GM19328 (cell line): ENCODE data around the gene SEL1L3.

Experiments used
- ATAC-seq: cut with Tn5 transposase; IDR thresholded peaks from one replicate; pipeline ENCODE4 v1.9.1; 2021; ENCODE audit warnings: mild to moderate bottlenecking, moderate library complexity; ENCODE audit not compliant: unreplicated experiment

Gene SEL1L3

DNA sequence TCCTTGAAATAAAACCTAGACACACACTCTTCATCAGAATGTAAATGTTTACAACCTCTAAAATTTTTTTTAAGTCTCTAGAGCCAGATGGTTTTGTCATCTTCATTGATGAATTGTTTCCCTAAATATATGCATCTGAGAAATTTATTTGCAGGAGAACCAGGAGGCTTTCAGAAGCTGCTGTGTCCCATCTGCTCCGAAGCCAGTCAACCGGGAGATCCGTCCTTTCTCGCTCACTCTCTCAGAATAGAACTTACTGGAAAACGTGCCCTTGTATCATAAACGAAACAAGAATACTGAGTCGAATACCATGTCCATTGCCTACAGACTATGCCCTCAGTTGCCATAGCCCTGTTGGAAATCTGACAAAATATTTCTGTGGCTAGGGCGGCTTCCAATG lies 103.7 kb downstream of the SEL1L3 start:
- ATAC-seq: no peak

DNA sequence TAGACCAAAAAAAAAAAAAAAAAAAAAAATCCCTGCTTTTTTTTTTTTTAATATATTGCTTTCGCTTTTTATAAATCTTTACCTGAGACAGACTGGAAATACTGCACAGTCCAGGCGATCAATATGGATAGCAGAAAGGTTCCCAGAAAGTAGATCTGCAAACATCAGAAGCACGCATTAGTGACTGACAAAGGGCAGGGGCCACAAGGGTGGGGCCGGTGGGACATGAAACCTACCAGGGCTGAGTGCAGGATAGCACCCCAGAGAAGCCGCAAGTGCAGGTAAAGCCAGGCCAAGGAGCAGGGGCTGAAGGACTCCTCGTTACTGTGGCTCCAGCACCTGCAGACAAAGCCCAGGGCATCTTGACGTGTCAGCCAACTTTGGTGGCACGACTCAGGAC lies 105.3 kb downstream of the SEL1L3 start:
- ATAC-seq: no peak

DNA sequence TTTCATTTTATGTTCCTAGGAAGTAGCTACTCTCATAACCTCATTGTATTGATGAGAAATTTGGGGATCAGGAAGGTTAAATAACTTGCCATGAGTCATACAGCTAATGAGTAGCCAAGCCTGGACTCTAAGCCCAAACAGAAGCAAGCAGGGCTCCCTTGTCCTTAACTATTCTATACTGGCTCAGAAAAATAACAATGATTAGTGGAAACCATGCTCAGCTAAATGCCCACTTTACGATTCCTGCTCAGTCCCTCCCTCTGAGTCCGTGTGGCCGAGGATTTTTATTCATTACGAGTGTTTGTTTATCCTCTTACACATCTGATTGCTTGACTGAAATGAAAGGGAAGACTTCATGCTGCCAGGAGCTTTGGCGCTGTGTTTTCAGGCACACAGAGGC lies 106.3 kb downstream of the SEL1L3 start:
- no peak for ATAC-seq

GRCh38 chr4:25755911-25756310 lies 106.9 kb downstream of the SEL1L3 start:
- no peak for ATAC-seq

- ATAC-seq: no peak
Measured at GRCh38 chr4:25753239-25753638, 109.5 kb downstream of the SEL1L3 start.

DNA sequence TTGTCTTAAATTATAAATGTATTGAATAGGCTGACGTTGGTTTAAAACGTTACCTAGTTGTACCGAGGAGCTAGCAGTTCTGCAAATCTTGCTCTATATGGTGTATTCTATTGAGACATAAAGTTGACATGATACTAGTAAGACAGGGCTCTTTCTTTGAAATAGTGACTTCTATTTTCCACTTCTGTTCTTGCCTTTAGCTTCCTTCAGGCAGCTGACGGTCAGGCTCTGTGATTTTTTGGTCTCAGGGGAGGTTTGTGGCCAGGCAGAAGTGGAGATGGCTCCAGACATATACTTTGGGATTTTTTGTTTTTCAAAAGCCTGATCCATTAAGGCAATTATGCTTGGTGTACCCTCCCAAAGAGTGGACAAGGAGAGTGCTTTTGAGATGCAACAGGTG lies 111.9 kb downstream of the SEL1L3 start:
- no peak for ATAC-seq

DNA sequence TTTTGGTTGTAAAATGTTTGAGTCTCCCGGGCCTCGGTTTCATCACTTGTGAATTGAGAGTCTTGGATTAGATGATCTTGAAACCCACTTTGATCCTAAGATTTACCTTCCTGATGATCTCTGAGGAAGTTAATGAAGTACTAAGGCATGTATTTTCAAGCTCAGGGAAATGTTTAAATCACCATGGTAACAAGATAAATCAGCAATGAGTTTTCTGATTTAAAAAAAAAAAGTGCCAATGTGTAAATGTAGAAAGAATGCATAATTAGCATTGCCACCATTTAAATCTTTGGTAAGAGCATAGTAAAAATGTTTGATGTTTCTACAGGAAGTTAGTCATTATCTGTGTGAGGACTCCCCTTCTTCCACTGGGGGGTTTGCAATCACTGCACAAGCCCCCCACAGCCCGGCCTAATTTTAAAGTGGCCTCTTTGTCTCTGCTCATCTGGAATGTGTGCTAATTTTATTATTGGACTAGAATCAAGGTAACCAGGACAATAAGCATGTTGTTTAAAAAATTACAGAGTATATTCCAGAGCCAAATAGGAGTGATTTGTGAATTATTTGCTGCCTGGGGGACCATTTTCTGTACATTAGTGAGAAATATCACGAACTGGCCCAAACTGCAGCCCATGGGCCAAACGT lies 113.5 kb downstream of the SEL1L3 start:
- ATAC-seq: no peak

GRCh38 chr4:25743971-25744370 lies 118.8 kb downstream of the SEL1L3 start:
- ATAC-seq: no peak

GRCh38 chr4:25729564-25729963 lies 133.2 kb downstream of the SEL1L3 start:
- ATAC-seq: no peak

DNA sequence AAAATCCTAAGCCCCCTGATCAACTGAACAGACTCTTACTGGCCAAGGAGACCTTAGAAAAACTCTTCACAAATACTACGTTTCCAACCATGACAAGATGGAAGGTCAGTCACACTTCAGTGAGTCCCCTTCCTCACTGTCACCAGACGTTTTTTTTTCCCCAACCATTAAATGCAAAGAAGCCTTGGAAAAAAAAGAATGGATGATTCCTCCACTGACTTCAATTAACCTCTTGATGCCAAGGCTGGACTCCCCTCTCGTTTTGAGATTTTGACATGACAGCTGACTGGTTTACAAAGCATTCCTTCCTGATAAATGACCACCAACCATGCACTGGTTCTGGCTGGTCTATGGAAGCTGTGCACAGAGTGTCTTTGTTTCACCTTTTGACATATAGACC lies 133.9 kb downstream of the SEL1L3 start:
- no peak for ATAC-seq

DNA sequence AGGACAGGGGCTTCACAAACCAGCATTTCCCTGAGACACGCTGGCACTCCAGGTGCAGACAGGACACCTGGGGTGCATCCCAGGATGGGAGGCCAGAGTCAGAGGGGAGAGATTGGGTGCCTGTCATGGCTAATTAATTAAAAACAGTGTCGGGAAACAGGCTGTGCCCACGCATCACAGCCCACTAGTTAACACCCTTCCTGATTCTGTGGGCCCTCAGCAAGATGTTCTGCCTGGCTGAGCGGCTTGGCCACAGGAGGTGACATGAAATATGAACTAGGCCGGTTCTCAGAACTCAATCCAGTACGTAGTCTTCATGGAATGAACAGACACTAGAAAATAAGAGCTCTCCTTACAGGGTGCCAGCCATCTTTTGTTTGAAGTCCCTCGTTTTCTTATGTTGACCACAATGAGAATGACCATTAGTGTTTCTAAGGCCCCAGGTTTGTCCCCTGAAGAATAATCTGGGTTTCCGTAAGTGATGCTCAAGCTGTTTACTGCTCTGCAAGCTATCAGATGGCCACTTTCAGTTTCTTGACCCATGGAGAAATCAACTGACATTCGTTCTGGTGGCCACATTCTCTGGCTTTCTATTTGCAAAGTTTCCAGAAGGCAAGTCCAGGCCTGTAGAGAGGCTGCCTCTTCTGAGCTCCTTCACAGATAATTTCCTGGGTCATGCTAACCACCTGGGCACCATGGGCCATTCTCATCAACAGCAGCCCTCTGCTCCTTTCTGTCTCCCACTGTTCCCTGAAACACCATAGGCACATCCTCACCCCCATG lies 134.9 kb downstream of the SEL1L3 start:
- ATAC-seq: no peak

GRCh38 chr4:25725870-25726269 lies 136.9 kb downstream of the SEL1L3 start:
- ATAC-seq: no peak

DNA sequence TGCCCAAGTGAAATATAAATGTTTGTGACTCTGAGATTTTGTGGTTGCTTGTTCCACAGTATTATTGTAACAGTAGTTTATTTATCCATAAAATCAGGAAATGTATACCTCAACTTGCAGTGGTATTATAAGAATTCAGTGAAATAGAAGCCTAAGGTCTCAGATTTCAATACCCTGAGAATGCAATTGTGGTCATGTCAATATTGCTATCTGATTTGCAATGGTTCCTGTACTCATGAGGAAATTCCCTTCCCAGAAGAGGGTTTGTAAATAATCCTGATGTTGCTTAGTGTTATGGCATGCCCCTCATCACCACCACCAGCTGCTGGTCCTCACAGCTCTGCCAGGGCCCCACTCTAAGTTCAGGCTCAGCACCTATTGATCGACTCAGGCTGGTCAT lies 139.4 kb downstream of the SEL1L3 start:
- no peak for ATAC-seq

DNA sequence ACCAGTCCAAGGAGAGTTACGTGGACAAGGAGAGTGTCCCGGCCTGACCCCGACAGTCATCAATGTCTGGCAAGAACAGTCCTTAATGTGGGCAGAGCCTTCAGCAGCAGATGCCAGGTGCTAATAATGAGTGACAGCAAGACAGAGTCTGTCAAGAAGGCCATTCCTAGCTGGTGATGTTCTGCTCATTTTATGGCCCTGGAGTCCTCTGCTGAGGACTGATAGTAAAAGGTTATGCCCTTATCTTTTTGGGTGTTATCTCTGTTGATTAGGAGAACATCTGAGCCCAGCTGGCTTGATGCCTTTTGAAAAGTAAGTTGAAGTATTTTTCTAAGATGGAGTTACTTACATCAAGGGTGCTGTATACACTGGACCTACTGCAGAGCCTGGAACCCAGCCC lies 139.8 kb downstream of the SEL1L3 start:
- no peak for ATAC-seq

DNA sequence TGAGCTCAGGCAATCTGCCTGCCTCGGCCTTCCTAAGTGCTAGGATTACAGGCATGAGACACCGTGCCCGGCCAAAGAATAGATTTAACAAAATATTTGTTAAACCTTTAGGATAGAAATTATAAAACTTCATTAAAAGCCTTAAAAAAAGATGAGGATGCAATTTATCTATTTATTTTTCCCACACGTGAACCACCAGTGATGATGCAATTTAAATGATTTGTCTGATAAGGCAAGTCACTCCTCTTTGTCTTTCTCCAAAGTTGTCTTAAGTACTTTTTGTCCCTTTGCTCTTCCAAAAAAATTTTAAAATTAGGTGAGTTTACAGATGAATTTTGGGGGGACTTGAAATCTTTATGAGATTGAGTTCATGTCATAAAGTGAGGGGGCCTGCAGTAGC lies 149.0 kb downstream of the SEL1L3 start:
- no peak for ATAC-seq

GRCh38 chr4:25712611-25713010 lies 150.2 kb downstream of the SEL1L3 start:
- no peak for ATAC-seq

DNA sequence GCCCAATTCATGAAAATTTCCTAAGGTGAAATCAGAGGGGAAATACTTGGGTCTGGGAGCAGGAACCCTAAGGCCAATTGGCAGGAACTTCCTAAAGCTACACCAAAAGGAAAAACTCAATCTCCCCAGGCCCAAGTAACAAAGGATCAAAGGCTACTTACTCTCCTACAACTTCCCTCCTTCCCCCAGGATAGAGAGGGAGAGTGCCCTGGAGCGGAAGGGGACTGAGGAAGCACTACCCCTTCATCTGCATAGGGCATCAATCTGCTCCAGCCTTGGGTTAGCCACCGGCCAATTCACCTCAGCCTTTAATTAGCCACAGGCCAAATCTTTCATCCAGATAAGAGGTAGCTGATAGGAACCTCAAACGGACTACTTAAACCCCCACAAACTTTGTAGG lies 152.2 kb downstream of the SEL1L3 start:
- no peak for ATAC-seq

DNA sequence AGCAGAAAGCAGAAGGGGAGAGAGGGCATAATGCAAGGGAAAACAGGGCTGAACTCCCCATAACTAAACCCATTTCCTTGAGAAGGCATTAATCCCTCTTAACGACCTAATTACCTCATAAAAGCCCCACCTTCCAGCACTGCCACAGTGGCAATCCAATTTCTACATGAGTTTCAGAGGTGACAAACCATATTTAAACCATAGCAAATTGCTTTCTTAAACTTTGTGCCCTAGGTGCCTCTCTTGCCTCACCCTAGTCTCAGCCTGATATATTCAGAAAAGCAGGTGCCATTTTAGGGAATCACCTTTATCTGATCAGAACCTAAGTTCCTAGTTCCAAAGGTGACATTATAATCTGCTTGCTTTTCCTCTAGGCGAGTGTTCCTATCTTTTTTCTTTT lies 158.3 kb downstream of the SEL1L3 start:
- no peak for ATAC-seq

DNA sequence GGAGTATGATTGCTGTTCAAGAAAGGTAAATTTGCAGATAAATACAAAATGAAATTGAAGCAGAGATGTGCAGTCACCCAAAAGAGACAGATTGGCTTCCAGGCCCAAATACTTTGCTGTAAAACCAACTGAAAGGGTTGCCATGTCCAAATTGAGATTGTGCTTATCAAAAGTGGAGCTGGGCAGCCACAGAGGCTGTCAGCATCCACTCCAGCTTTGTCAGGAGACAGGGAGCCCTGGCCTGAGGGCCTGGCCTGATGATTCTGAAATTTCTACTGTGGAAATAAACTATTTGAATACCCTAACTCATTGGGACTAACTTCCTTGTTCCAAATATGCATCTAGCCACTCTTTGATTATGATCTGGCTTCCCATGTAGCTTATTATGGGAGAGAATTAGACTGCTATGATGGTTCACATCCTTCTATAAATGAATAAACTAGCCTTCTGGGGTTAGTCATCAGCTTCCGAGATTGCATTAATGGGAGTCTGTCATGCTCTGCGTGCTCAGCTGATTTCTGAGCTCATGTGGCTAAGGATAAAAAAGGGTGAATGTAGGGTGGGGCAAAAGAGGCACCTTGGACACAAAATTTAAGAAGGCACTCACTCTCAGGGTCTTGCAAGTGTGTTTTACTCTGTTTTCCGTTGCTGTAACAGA lies 158.9 kb downstream of the SEL1L3 start:
- ATAC-seq: no peak

- ATAC-seq: no peak
Measured at GRCh38 chr4:25702848-25703247, 159.9 kb downstream of the SEL1L3 start.

- ATAC-seq: no peak
Measured at GRCh38 chr4:25700661-25701060, 162.1 kb downstream of the SEL1L3 start.

GRCh38 chr4:25697516-25697915 lies 165.3 kb downstream of the SEL1L3 start:
- ATAC-seq: no peak
